Placental epithelial cell (primary cell): ENCODE data around the gene DGKK. TPM values are rescaled to one million over a fixed set of nuclear protein-coding genes. Genes with fewer than 3 reads are reported as not detected.

ENCODE experiments used
- total RNA-seq: library from RNA; depleted of rRNA; stranded (reverse); fragments of >200 nt; gene quantifications from 2 replicates; pipeline ENCODE4 v1.2.3, GENCODE V29; 2012

DGKK gene, protein sequence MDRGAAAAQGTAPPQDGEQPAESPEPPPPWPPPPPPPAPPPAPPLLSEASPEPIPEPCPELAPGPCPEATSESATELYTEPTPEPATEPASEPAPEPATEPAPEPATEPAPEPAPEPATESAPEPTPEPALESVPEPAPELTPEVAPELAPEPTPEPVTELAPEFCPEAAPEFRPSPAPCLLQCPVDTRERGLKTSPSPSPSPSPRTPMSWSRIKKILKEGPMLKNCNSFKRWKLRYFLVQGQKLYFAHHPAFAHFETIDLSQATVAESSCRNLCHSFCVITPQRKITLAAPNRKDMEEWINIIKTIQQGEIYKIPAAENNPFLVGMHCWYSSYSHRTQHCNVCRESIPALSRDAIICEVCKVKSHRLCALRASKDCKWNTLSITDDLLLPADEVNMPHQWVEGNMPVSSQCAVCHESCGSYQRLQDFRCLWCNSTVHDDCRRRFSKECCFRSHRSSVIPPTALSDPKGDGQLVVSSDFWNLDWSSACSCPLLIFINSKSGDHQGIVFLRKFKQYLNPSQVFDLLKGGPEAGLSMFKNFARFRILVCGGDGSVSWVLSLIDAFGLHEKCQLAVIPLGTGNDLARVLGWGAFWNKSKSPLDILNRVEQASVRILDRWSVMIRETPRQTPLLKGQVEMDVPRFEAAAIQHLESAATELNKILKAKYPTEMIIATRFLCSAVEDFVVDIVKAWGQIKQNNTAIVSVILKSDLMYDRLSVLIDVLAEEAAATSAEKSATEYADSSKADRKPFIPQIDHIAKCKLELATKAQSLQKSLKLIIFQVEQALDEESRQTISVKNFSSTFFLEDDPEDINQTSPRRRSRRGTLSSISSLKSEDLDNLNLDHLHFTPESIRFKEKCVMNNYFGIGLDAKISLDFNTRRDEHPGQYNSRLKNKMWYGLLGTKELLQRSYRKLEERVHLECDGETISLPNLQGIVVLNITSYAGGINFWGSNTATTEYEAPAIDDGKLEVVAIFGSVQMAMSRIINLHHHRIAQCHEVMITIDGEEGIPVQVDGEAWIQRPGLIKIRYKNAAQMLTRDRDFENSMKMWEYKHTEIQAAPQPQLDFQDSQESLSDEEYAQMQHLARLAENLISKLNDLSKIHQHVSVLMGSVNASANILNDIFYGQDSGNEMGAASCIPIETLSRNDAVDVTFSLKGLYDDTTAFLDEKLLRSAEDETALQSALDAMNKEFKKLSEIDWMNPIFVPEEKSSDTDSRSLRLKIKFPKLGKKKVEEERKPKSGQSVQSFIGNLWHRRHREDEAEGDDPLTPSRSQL
- not detected in 2 replicates for total RNA-seq

DNA sequence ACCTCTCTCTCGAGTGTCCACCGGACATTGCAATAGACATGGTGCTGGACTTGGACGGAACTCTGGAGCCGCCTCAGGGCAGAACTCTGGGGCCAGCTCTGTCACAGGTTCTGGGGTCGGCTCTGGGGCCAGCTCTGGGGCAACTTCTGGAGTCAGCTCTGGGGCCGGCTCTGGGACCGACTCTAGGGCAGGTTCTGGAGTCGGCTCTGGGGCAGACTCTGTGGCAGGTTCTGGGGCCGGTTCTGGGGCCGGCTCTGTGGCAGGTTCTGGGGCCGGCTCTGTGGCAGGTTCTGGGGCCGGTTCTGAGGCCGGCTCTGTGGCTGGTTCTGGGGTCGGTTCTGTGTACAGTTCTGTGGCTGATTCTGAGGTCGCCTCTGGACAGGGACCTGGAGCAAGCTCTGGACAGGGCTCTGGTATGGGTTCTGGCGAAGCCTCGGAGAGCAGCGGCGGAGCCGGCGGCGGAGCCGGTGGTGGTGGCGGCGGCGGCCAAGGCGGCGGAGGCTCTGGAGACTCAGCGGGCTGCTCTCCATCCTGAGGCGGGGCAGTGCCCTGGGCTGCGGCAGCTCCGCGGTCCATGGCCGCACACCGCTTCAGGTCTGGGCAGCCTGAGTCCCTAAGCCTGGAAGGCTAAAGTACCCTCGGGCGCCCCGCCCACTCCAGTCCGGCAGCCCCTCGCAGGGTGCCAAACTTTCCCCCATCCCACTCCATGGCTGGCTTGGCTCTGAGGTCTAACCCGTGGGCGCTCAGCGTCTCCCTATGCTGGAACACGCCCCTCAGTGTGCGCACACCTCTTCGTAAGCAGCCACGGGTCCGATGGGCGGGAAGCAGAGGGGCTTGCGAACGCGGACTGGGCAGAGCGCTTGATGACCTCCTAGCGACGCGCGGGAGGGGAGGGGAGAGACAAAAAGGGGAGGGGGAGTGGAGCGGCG is at the start of gene DGKK:
DGKK (minus strand) TSS at position 723 of the 929 bp plus-strand sequence; CDS start at position 576, 147 bp downstream.

